ENCODE results near the gene GRIK4.
A peak's percentile ranks its signal among the peaks of the same experiment; 100 is the strongest.

Gene GRIK4

GRCh38 chr11:120525261-120526171 lies 14.0 kb downstream of the GRIK4 start:
- DNase-seq, result no peak

GRCh38 chr11:120526241-120526640 lies 14.7 kb downstream of the GRIK4 start:
- DNase-seq, result no peak

- DNase-seq, result no peak
Measured at GRCh38 chr11:120527111-120527761, 15.7 kb downstream of the GRIK4 start.

- DNase-seq, result no peak
Measured at GRCh38 chr11:120528749-120529148, 17.2 kb downstream of the GRIK4 start.

- DNase-seq, result no peak
Measured at GRCh38 chr11:120529214-120529613, 17.7 kb downstream of the GRIK4 start.

GRCh38 chr11:120529911-120530310 lies 18.4 kb downstream of the GRIK4 start:
- DNase-seq, result no peak

GRCh38 chr11:120532082-120532831 lies 20.7 kb downstream of the GRIK4 start:
- no peak for DNase-seq

GRCh38 chr11:120532832-120533196 lies 21.3 kb downstream of the GRIK4 start:
- no peak for DNase-seq

- no peak for DNase-seq
Measured at GRCh38 chr11:120536091-120536796, 24.7 kb downstream of the GRIK4 start.

GRCh38 chr11:120536797-120537169 lies 25.2 kb downstream of the GRIK4 start:
- DNase-seq, result no peak

GRCh38 chr11:120537996-120538395 lies 26.4 kb downstream of the GRIK4 start:
- DNase-seq, result no peak

- no peak for DNase-seq
Measured at GRCh38 chr11:120538707-120539106, 27.2 kb downstream of the GRIK4 start.

GRCh38 chr11:120539667-120540369 lies 28.3 kb downstream of the GRIK4 start:
- peak; percentile 35 for DNase-seq

- DNase-seq, result no peak
Measured at GRCh38 chr11:120540744-120541465, 29.4 kb downstream of the GRIK4 start.

GRCh38 chr11:120543521-120544215 lies 32.1 kb downstream of the GRIK4 start:
- DNase-seq, result no peak

- no peak for DNase-seq
Measured at GRCh38 chr11:120545813-120546212, 34.3 kb downstream of the GRIK4 start.

- no peak for DNase-seq
Measured at GRCh38 chr11:120546312-120547205, 35.0 kb downstream of the GRIK4 start.

- no peak for DNase-seq
Measured at GRCh38 chr11:120547316-120547715, 35.8 kb downstream of the GRIK4 start.

GRCh38 chr11:120547811-120548681 lies 36.5 kb downstream of the GRIK4 start:
- DNase-seq, result peak; percentile 44
